Epithelial cell of esophagus (primary cell): ENCODE results near the gene GALNT6.

Experiments
- DNase-seq: peaks from one replicate; pipeline ENCODE4 v3.0.0; 2010; ENCODE audit warnings: low read depth
- H3K4me3 ChIP-seq: 2 replicates; pipeline ENCODE4 v1.5.1; 2011; ENCODE audit warnings: mild to moderate bottlenecking, low read length, control low read depth
- TF ChIP-seq, protein P1 (sequence below): IDR thresholded peaks from 2 replicates; pipeline ENCODE4 v1.5.1; 2011; ENCODE audit warnings: low read depth, mild to moderate bottlenecking, low read length, control low read depth, inconsistent platforms; ENCODE audit not compliant: insufficient read depth; ENCODE audit errors: missing control alignments

The GALNT6 gene

DNA sequence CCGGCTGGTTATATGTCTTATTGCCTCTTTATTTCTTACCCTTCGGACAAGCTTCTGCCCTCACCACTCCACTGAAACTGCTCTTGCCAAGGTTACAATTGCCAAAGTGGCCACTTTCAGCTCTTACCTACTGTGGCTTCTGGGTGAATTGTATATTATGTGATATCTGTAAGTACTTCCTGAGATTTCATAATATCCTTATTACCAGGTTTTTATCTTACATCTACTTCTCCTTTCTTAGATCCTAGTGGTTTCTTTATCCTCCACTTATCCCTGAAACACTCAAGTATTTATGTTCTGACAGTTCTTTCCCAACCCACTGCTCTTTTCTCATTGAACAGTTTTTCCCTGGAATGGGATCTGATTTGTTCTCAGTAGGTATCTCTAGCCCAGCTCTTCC lies 55.3 kb downstream of the GALNT6 start:
- DNase-seq = no peak
- TF ChIP-seq, protein P1, sequence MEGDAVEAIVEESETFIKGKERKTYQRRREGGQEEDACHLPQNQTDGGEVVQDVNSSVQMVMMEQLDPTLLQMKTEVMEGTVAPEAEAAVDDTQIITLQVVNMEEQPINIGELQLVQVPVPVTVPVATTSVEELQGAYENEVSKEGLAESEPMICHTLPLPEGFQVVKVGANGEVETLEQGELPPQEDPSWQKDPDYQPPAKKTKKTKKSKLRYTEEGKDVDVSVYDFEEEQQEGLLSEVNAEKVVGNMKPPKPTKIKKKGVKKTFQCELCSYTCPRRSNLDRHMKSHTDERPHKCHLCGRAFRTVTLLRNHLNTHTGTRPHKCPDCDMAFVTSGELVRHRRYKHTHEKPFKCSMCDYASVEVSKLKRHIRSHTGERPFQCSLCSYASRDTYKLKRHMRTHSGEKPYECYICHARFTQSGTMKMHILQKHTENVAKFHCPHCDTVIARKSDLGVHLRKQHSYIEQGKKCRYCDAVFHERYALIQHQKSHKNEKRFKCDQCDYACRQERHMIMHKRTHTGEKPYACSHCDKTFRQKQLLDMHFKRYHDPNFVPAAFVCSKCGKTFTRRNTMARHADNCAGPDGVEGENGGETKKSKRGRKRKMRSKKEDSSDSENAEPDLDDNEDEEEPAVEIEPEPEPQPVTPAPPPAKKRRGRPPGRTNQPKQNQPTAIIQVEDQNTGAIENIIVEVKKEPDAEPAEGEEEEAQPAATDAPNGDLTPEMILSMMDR = no peak
- H3K4me3 ChIP-seq = no peak overlapping the region

DNA sequence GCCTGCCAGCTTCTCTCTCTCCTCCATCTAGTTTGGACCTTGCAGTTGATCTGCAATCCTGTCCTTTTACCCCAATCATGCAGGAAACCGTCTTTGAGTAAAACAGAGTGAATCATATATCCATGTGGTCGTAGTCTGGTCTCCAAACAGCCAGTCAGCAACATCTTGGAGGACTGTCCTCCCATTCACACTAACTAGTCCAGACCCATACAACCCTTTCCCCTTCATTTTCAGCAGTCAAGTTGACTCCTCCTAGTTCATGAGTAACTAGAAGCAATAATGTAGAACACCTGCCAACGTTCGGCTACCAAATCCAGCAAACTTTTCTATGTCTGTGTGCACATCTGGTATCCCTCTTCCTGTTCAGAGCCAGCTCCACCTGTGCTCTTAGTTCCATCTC lies 56.4 kb downstream of the GALNT6 start:
- DNase-seq = peak; percentile 20

DNA sequence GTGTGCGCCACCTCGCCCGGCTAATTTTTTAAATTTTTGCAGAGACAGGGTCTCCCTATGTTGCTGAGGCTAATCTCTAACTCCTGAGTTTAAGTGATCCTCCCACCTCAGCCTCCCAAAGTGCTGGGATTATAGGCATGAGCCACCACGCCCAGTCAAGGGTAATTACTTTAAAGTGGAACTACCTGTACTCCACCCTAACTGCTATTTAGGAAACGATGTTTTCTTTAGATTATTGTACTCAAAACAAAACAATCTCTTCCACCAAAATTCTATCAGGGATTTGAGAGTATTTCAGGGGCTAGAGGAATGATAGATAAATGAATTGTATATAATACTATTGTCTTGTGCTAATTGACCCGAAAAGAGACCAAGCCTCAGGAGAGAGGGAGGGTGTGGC lies 57.7 kb downstream of the GALNT6 start:
- no peak for DNase-seq
- H3K4me3 ChIP-seq = no peak overlapping the region
- TF ChIP-seq, protein P1 = no peak

More for the DNA sequence above, 56.4 kb downstream of the GALNT6 start:
- no peak overlapping the region for H3K4me3 ChIP-seq
- TF ChIP-seq, protein P1 = no peak

DNA sequence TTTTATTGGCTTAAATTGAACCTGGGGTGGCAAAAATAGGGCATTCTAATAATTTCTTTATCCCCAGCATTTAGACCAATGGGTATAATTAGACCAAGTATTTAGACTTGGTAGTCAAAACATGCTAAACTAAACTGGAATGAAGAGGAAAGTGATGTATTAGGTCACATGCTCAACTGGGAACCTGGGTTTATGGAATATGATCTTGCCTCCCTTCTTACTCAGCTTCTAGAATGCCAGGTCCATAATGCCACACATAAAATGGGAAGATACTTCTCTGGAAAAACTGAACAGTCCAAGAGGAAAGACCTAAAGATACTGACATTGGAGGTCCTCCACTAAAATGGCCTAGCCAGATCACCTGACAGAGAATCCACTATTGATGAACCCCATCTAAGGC lies 61.0 kb downstream of the GALNT6 start:
- TF ChIP-seq, protein P1 = no peak
- H3K4me3 ChIP-seq = no peak overlapping the region
- no peak for DNase-seq

DNA sequence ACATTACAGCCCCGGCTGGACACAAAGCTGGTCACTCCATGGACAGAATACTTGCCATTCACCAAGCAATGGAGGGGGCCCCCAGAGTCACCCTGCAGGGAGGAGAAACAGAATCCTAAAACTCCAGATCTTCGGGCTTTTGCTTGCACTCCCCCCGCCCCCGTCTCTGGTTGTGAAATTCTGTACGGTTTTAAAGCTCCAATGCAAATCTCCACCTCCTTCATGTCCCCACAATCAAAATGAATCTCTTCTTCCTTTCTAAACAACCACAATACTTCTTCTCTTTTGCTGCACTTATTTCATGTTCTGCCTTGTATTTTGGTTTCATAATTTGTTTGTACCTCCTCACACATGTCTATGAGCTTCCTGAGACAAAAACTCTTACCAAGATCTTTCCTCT lies 61.5 kb downstream of the GALNT6 start:
- H3K4me3 ChIP-seq = no peak overlapping the region
- TF ChIP-seq, protein P1 = no peak
- DNase-seq = no peak

DNA sequence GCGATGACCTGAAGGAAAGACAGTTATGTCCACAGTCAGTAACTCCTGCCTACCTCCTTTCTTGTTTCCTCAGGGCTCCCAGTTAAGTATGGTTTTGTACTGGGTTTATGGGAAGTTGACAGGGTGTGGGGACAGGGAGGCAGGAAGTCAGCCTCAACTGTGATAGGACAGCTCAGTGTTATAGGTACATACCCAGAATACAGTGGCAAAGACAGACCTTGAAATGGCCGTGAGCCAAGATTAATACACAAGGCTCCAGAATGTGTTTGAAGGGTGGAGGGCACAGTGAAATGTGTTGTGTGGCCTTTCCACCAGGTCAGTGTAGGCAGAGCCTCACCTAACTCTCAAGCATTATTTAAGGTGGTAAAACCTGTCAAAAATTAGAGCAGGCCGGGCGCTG lies 62.6 kb downstream of the GALNT6 start:
- TF ChIP-seq, protein P1 = no peak
- no peak for DNase-seq
- no peak overlapping the region for H3K4me3 ChIP-seq

DNA sequence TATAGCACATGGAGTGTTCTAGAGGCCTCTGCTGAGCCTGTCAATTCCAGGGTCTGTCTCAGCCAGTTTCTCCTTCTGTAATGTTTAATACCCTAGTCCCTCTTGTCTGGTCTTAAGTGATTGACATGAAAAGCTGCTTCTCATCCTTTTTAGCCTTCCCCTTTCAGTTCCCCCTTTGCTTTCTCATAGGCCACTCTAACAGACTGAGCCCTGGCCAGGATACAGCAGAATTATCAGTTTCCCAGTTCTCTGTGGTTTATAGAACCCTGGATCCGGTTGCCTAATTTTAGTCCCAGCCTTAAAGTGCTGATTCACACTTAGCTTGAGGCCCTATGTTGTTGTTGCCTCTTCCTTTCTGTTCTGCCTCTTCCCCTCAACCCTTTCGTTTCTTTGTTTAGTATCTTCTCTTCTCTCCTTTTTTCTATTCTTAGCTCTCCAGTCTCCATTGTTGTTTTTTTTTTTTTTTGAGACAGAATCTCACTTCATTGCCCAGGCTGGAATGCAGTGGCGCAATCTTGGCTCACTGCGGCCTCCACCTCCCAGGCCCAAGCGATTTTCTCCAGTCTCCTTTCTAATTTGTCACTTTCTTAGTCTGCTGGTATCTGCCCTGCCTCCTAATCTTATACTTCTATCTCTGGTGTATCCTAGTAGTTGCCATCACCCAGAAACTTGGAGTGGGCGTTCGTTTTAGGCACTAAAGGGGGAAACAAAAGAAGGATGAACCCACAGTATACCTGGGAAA lies 64.3 kb downstream of the GALNT6 start:
- DNase-seq = peak; percentile 59
- H3K4me3 ChIP-seq = no peak overlapping the region

More for the DNA sequence above, 64.3 kb downstream of the GALNT6 start:
- TF ChIP-seq, protein P1 = no peak
